Mucosa of gallbladder (tissue), 1 donor: ENCODE results near the gene LUC7L3. TPM values are rescaled to one million over a fixed set of nuclear protein-coding genes. Genes with fewer than 3 reads are reported as not detected.

Experiments used
- DNase-seq: peaks from one replicate; pipeline ENCODE4 v3.0.0-alpha.2; 2020; ENCODE audit warnings: low spot score
- total RNA-seq: library from RNA; stranded (reverse); gene quantifications from one replicate; pipeline ENCODE4 v1.2.1, GENCODE V29; 2021
- donor health status: DM: no; HTN: no; CAD: no.

LUC7L3 gene
- total RNA-seq, 1 donor from 2014 or later: 117 TPM

DNA sequence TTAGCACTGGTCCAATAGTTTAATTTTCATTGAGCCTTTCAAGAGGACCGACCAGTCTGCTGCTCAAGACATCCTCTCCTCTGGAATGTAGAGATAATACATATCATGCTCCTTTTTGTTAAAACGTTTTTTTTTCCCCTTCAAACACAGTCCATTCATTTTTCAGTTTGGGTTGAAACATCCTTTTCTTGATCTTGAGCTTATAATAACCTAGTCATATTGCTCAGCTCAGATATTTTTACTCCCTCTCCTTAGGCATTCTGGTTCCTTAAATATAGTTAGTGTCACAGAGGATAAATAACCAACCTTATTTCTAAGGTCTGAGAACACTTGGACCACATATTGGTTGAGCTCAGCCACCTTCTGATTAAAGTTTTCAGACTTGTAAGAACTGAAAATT is 35.1 kb downstream of the LUC7L3 start:
- no peak for DNase-seq

- no peak for DNase-seq
These were observed 39.1 kb downstream of the LUC7L3 start for GRCh38 chr17:50758524-50758923.

DNA sequence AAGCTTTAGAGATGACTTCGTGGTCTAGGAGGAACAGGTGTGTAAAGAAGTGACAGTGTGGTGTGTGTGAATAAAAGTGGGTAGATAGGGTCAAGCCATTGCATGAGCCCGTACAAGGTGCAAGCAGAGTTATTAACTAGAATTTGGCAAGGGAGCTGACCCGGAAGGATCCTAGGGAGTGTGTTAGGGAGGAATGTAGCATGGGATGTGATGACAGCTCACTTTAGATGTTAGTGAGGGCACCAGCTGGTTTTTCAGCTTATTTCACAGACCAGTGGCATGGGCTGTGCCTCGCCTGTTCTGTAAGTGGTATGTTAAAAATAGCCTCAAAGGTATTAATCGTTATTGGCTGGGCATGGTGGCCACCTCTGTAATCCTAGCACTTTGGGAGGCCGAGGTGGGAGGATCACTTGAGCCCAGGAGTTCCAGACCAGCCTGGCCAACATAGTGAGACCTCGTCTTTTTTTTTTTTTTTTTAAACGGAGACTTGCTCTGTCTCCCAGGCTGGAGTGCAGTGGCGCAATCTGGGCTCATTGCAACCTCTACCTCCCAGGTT is 39.7 kb downstream of the LUC7L3 start:
- DNase-seq: no peak

DNA sequence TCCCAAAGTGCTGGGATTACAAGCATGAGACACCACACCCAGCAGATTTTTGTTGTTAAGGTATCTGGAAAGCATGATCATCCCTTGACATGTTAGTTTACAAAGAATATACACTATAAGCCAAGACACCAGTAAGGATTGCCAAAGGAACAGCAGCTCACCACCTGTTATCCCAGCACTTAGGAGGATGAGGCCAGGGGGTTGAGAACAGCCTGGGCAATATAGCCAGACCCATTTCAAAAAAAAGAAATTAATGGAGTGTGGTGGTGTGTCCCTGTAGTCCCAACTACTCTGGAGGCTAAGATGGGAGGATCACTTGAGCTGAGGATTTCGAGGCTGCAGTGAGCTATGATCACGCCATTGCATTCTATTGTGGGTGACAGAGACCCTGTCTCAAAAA is 42.8 kb downstream of the LUC7L3 start:
- DNase-seq: no peak

- no peak for DNase-seq
These were observed 44.5 kb downstream of the LUC7L3 start for GRCh38 chr17:50763716-50764475.

DNA sequence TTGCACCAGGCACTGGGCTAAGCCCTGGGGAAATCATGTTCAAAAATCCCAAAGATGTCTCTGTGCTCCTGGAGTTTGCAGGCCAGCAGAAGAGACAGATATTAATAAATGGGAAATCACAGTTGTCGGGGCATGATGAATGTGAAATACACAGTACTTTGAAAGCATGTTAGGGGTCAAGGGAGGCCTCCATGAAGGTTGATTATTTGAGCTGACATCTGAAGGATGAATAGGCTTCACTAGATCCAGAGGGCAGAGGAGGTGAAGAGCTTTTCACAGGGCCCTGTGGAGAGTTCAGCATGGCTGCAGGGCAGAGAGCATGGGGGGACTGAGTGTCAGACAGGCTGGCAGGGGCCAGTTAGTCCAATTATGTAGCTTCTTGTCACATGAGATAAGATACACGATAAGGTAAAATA is 45.3 kb downstream of the LUC7L3 start:
- DNase-seq: no peak

DNA sequence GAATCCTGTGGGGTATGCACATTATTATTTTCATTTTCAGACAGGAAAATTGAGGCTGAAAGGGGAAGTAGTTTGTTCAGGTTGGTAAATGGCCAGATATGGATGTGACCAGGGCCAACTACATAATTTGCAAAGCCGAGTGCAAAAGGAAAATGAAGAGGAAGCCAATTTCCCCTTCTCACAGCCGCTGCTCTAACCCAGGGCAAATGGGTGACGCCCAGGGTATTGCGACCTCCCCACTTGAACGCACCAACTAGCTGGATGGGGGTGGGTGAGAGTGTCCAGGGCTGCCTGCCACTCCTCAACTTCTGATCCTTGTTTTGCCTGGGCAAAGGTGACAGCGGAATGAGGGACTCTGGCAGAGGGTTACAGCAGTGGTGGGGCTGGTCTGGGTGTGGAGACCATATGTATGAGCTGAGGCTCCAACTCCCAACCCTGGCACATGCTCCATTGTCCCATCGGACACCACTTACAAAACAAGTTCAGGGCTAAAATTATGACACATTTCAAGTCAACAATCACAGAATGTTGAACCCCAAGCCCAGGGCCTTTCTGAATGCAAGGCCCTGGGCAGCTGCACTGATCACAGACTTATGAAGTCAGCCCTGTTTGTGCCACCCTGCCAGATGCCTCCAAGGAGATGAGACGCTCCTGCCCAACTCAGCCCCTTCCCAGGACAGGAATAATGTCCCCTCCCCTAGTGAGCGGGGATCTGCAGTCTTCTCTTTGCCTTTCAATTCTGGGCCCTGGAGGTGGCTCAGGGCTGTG is 46.2 kb downstream of the LUC7L3 start:
- no peak for DNase-seq

GRCh38 chr17:50766222-50767023 is 47.0 kb downstream of the LUC7L3 start:
- no peak for DNase-seq

DNA sequence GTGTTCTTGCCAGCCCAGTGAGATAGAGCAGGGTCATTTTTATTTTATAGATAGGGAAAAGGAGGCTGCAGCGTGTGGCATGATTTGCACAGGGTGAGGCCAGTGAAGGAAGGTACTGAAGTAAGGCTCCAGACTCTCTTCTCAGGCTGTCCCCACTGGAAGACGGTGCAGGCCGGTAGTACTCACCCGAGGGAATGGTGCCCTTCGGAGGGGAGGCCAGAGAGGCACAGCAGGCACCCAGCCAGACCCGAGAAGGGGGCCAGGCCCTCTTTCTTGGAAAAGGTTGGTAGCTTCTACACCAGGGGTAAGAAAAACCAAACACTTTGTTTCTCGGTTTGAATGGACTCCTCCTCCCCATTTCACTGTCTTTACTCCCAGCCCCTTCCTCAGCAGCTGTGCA is 47.6 kb downstream of the LUC7L3 start:
- no peak for DNase-seq

DNA sequence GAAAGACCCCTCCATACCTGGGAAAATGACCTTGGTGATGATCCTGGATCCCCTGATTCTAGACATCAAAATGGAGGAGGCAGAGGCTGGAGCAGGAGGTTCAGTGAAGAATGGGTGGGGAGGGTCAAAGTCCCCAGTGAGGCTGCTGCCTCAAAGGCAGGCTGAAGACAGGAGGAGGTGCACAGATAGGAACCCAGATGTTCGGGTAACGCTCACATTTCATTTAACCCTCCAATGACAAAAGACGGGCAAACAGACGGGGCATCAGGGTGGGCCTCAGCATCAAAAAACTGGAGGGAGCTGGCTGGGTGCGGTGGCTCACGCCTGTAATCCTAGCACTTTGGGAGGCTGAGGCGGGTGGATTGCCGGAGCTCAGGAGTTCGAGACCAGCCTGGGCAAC is 48.0 kb downstream of the LUC7L3 start, which contains the start of gene ANKRD40CL:
Gene ANKRD40CL (minus strand): TSS at position 73 of the 400 bp plus-strand sequence. CDS start 605 bp downstream, outside the sequence.
- DNase-seq: no peak

- peak; percentile 94 for DNase-seq
These were observed 49.0 kb downstream of the LUC7L3 start for GRCh38 chr17:50768346-50768761.

GRCh38 chr17:50769884-50770283 is 50.5 kb downstream of the LUC7L3 start:
- DNase-seq: no peak

- no peak for DNase-seq
These were observed 50.9 kb downstream of the LUC7L3 start for GRCh38 chr17:50770346-50770745.

DNA sequence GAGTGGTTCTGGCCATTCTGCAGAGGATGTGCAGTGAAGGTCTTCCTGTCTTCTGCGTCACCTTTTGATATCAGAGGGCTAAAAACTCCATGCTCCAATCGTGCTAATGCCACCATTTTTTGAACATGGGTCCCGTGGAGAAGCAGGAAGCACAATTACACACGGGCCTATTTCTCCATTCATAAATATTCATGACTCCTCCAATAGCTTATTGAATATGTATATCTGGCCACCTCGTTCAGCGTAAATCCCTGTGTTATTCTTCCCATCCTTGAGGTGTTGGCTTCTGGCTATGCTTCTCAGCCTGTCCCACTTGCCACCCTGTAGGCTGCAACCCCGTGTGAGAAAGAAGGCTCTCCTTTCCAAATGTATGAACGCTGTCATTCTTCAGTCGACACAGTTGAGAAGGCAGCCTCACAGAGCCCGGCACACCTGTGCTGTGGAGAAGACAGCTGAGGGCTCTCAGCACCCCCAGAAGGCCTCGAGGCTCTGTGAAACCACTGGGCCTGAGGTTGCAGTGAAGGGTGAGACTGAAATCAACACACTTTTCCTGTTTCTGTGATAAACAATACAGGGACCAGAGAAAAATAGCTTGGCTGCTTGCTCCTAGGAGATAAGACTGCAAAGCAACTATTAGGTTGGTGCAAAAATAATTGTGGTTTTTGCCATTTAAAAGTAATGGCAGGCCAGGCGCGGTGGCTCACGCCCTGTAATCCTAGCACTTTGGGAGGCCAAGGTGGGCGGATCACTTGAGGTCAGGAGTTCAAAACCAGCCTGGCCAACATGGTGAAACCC is 52.8 kb downstream of the LUC7L3 start:
- no peak for DNase-seq

- no peak for DNase-seq
These were observed 54.9 kb downstream of the LUC7L3 start for GRCh38 chr17:50774225-50774803.

DNA sequence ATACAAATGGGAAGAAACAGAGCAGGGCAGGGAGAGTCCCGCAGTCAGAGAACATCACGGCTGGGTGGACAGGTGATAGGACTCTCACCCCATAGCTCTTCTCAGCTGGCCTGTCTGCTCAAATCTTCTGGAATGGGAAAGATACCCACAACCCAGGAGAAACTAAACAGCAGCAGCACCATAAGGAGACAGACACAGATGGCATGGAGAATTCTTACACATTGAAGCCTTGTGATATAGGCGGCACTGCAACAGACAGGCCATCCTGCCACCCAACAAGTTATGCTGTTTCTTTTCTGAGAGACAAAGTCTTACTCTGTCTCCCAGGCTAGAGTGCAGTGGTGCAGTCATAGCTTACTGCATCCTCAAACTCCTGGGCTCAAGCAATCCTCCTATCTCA is 56.5 kb downstream of the LUC7L3 start:
- DNase-seq: no peak

GRCh38 chr17:50778471-50778870 is 59.1 kb downstream of the LUC7L3 start:
- DNase-seq: no peak

DNA sequence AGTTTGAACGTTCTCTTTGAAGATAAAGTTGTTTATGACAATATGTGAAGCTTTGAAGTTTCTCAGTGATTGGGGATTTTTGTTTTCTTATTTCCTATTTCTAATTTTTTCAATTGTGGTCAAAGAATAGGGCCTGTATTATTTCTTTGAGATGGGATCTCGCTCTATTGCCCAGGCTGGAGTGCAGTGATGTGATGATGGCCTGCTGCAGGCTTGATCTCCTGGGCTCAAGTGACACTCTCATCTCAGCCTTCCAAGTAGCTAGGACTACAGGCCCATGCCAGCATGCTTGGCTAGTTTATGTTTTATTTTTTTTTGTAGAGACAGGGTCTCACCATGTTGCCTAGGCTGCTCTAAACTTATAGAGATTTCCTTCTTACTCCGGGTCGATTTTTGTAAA is 59.6 kb downstream of the LUC7L3 start:
- DNase-seq: no peak

- DNase-seq: no peak
These were observed 60.4 kb downstream of the LUC7L3 start for GRCh38 chr17:50779747-50780353.

GRCh38 chr17:50781167-50781566 is 61.8 kb downstream of the LUC7L3 start:
- no peak for DNase-seq
